GM12875 (cell line): ENCODE measurements around the gene UBE2Q1.

Experiments used
- H3K4me3 ChIP-seq: one replicate; pipeline ENCODE4 v1.5.1; 2011; ENCODE audit warnings: low read depth, low read length, control low read depth
- TF ChIP-seq, protein P1 (sequence below): IDR thresholded peaks from 2 replicates; pipeline ENCODE4 v1.5.1; 2011; ENCODE audit warnings: low read depth, mild to moderate bottlenecking, control low read depth, inconsistent platforms, low read length, moderate library complexity, borderline replicate concordance; ENCODE audit not compliant: insufficient read depth

The UBE2Q1 gene

DNA sequence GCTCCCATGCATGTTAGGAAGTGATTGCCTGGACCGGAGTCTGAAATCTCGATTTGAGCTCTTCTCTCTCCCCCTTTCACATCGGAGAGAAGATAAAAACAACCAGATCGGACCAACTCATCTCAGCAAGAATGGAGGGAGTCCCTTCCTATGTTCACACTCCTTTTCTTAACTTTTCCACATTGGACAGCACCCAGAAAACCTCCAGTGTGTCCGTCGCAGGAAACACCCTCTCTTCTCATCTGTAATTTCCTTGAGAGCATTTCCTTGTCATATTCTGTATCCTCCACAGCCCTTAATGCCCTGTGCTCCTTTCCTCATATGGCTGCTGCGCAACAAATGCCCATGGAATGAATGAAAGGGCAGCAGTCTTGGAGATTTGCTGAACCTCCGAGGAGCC is 57.9 kb downstream of the UBE2Q1 start:
- H3K4me3 ChIP-seq = no peak overlapping the region

DNA sequence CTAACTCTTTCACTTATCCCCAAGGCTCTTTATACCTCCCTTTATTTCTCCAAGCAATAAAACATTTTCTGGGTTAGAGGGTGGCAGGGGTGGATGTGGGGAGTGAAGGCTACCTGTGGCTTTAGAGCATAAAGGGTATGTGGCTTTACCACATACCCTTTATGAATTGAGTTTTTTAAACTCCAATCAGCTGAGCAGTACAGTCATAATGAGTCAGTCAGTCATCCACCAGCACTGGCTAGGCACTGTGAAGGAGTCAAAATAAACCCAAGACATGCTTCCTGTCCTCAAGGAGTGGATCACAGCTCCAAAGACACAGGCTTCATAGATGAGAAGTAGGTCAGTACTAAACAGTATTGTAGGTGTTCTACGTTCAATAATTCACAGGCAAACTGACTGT is 59.0 kb downstream of the UBE2Q1 start:
- H3K4me3 ChIP-seq = no peak overlapping the region
- TF ChIP-seq, protein P1, sequence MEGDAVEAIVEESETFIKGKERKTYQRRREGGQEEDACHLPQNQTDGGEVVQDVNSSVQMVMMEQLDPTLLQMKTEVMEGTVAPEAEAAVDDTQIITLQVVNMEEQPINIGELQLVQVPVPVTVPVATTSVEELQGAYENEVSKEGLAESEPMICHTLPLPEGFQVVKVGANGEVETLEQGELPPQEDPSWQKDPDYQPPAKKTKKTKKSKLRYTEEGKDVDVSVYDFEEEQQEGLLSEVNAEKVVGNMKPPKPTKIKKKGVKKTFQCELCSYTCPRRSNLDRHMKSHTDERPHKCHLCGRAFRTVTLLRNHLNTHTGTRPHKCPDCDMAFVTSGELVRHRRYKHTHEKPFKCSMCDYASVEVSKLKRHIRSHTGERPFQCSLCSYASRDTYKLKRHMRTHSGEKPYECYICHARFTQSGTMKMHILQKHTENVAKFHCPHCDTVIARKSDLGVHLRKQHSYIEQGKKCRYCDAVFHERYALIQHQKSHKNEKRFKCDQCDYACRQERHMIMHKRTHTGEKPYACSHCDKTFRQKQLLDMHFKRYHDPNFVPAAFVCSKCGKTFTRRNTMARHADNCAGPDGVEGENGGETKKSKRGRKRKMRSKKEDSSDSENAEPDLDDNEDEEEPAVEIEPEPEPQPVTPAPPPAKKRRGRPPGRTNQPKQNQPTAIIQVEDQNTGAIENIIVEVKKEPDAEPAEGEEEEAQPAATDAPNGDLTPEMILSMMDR = no peak

More for the DNA sequence above, 57.9 kb downstream of the UBE2Q1 start:
- TF ChIP-seq, protein P1 = no peak
